ENCODE measurements around the gene NR2F1-AS1. TPM values are rescaled to one million over a fixed set of nuclear protein-coding genes. Genes with fewer than 3 reads are reported as not detected.
A peak's percentile ranks its signal among the peaks of the same experiment; 100 is the strongest.

NR2F1-AS1 gene
- total RNA-seq, 1 experiment from 2014 or later = not detected

- TF ChIP-seq, protein P1, sequence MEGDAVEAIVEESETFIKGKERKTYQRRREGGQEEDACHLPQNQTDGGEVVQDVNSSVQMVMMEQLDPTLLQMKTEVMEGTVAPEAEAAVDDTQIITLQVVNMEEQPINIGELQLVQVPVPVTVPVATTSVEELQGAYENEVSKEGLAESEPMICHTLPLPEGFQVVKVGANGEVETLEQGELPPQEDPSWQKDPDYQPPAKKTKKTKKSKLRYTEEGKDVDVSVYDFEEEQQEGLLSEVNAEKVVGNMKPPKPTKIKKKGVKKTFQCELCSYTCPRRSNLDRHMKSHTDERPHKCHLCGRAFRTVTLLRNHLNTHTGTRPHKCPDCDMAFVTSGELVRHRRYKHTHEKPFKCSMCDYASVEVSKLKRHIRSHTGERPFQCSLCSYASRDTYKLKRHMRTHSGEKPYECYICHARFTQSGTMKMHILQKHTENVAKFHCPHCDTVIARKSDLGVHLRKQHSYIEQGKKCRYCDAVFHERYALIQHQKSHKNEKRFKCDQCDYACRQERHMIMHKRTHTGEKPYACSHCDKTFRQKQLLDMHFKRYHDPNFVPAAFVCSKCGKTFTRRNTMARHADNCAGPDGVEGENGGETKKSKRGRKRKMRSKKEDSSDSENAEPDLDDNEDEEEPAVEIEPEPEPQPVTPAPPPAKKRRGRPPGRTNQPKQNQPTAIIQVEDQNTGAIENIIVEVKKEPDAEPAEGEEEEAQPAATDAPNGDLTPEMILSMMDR (IDR thresholded peaks at IDR 0.05; ENCODE audit: insufficient read depth in 1 of 2, low read depth in 1 of 2, low read length in 1 of 2, severe bottlenecking in 1 of 2, unreplicated experiment in 1 of 2) = no peak
- intact Hi-C loops (cut with micrococcal nuclease; ENCODE audit: unreplicated experiment) = loop anchor here (5.0 kb wide), 1 partner anchor 176 kb away; no protein-coding TSS in a partner anchor
- H3K27ac Mint-ChIP-seq (ENCODE audit: unreplicated experiment) = no peak overlapping the region
- Histone ChIP-seq H3K9me3 (no peaks in the 10 kb centered on the region), H3K36me3 (ENCODE audit: control insufficient read depth, insufficient read depth, low read length) (no peaks in the 10 kb centered on the region), H3K27me3 (replicated peaks; ENCODE audit: control insufficient read depth, insufficient read depth, low read length) (peaks cover 3% of the 10 kb centered on the region; the same call in 1 of the 2 replicates), H3K4me3 (ENCODE audit: low read depth, low read length) (no peak overlapping the region), H3K4me1 (no peaks in the 10 kb centered on the region)
- ChIA-PET CTCF (interaction anchor here (1.6 kb wide), 1 partner anchor 190 kb away, joined by 11 read pairs; no protein-coding TSS in a partner anchor), POLR2A (no interaction called here)
- H3K9me3 Mint-ChIP-seq (ENCODE audit: unreplicated experiment) = no peaks in the 10 kb centered on the region
- H3K27me3 Mint-ChIP-seq (ENCODE audit: insufficient read depth, unreplicated experiment) = peaks cover 28% of the 10 kb centered on the region
- H3K4me3 Mint-ChIP-seq (ENCODE audit: unreplicated experiment) = peak overlapping the region; percentile 58
- peaks cover 8% of the 10 kb centered on the region for H3K4me1 Mint-ChIP-seq (ENCODE audit: low read depth, unreplicated experiment)
- no peaks in the 10 kb centered on the region for H3K36me3 Mint-ChIP-seq (ENCODE audit: insufficient read depth, unreplicated experiment)
- DNase-seq = no peak
- no TSS peak for BruUV-seq (replicated peaks)
Measured at GRCh38 chr5:93611273-93611975, 30.4 kb upstream of the NR2F1-AS1 start.

DNA sequence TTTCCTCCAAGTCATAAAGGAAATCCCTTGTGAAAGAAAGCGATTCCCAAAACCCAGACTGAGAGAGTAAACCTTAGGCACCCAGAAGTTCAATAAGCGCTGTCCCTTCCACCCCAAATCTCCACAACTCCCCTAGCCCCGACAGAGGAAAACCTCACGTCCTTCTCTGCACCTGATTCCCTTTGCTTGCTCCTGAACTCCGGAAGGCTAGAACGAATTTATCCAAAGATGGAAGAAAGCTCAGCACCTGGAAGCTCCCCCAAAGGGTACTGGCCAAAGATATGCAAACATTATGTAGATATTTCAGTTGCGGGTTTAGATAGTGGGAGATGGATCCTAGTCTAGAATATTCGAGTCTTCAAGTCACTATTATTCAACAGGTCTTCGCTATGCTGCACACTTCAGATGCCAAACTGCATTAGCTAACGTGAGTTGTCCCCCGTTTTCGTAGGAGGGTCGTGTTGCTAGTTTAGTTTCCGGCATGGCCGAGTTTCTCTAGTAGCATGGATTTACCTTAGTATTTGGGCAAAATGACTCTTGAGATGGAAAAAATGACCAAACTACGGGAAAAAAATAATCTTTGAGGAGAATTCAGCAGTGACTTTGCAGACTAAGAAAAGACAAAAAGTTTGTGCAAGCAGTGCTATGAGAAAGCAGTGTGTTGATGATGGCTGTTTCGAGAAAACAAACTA is 29.7 kb upstream of the NR2F1-AS1 start:
- TF ChIP-seq, protein P1 (IDR thresholded peaks at IDR 0.05; ENCODE audit: insufficient read depth in 1 of 2, low read depth in 1 of 2, low read length in 1 of 2, severe bottlenecking in 1 of 2, unreplicated experiment in 1 of 2) = no peak
- no peaks in the 10 kb centered on the region for H3K9me3 ChIP-seq
- H3K4me1 Mint-ChIP-seq (ENCODE audit: low read depth, unreplicated experiment) = peaks cover 8% of the 10 kb centered on the region
- H3K27me3 Mint-ChIP-seq (ENCODE audit: insufficient read depth, unreplicated experiment) = peaks cover 31% of the 10 kb centered on the region
- no peak overlapping the region for H3K4me3 Mint-ChIP-seq (ENCODE audit: unreplicated experiment)
- no peak for DNase-seq
- no peaks in the 10 kb centered on the region for H3K4me1 ChIP-seq
- H3K36me3 ChIP-seq (ENCODE audit: control insufficient read depth, insufficient read depth, low read length) = no peaks in the 10 kb centered on the region
- POLR2A ChIA-PET = no interaction called here
- CTCF ChIA-PET = no interaction called here
- H3K9me3 Mint-ChIP-seq (ENCODE audit: unreplicated experiment) = no peaks in the 10 kb centered on the region
- intact Hi-C loops (cut with micrococcal nuclease; ENCODE audit: unreplicated experiment) = loop anchor here (5.0 kb wide), 1 partner anchor 177 kb away; no protein-coding TSS in a partner anchor
- peaks cover 3% of the 10 kb centered on the region; the same call in 1 of the 2 replicates for H3K27me3 ChIP-seq (replicated peaks; ENCODE audit: control insufficient read depth, insufficient read depth, low read length)
- H3K36me3 Mint-ChIP-seq (ENCODE audit: insufficient read depth, unreplicated experiment) = no peaks in the 10 kb centered on the region
- no TSS peak for BruUV-seq (replicated peaks)
- no peak overlapping the region for H3K4me3 ChIP-seq (ENCODE audit: low read depth, low read length)
- no peak overlapping the region for H3K27ac Mint-ChIP-seq (ENCODE audit: unreplicated experiment)

DNA sequence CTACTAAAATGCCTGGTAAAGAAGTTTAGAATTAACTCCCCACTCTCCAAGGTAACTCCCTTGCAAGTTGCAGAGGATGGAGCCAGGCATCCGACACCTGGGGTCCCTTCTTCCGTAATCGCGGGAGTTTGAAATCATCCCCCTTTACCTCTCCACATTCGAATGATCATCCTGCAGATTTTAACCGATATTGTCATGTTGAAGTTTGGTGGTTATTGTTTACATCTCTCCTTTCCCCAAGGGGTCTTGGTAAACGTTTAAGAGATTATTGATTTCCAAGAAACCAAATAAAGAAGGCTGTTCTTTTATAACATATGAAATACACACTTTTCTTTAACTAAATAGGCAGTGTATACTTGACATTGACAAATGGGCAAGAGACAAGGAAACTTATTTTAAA is 28.7 kb upstream of the NR2F1-AS1 start:
- no peak for DNase-seq
- BruUV-seq (replicated peaks) = no TSS peak
- peaks cover 8% of the 10 kb centered on the region for H3K4me1 Mint-ChIP-seq (ENCODE audit: low read depth, unreplicated experiment)
- no peaks in the 10 kb centered on the region for H3K9me3 Mint-ChIP-seq (ENCODE audit: unreplicated experiment)
- H3K27ac Mint-ChIP-seq (ENCODE audit: unreplicated experiment) = no peak overlapping the region
- POLR2A ChIA-PET = no interaction called here
- Histone ChIP-seq H3K4me1 (no peaks in the 10 kb centered on the region), H3K36me3 (ENCODE audit: control insufficient read depth, insufficient read depth, low read length) (no peaks in the 10 kb centered on the region), H3K27me3 (replicated peaks; ENCODE audit: control insufficient read depth, insufficient read depth, low read length) (peaks cover 3% of the 10 kb centered on the region; the same call in 1 of the 2 replicates), H3K9me3 (no peaks in the 10 kb centered on the region), H3K4me3 (ENCODE audit: low read depth, low read length) (no peak overlapping the region)
- intact Hi-C loops (cut with micrococcal nuclease; ENCODE audit: unreplicated experiment) = loop anchor here (2.0 to 5.0 kb wide), 2 partner anchors 178 to 305 kb away; no protein-coding TSS in a partner anchor
- TF ChIP-seq, protein P1 (IDR thresholded peaks at IDR 0.05; ENCODE audit: insufficient read depth in 1 of 2, low read depth in 1 of 2, low read length in 1 of 2, severe bottlenecking in 1 of 2, unreplicated experiment in 1 of 2) = no peak
- no peaks in the 10 kb centered on the region for H3K36me3 Mint-ChIP-seq (ENCODE audit: insufficient read depth, unreplicated experiment)
- H3K4me3 Mint-ChIP-seq (ENCODE audit: unreplicated experiment) = no peak overlapping the region
- peaks cover 31% of the 10 kb centered on the region for H3K27me3 Mint-ChIP-seq (ENCODE audit: insufficient read depth, unreplicated experiment)
- CTCF ChIA-PET = interaction anchor here (1.4 kb wide), 1 partner anchor 192 kb away, joined by 3 read pairs; no protein-coding TSS in a partner anchor

Measured in Caco-2 (cell line).